ENCODE data around the gene BARD1.
"Not testable (repeated sequence)": the region's sequence is repeated elsewhere in the genome, so short reads cannot be mapped to it uniquely, and the experiment has no call there.

Gene BARD1

GRCh38 chr2:214753455-214753854 lies 56.0 kb downstream of the BARD1 start:
- no peak for DNase-seq

- DNase-seq, result no peak
Measured at GRCh38 chr2:214750529-214750928, 59.0 kb downstream of the BARD1 start.

GRCh38 chr2:214747992-214748391 lies 61.5 kb downstream of the BARD1 start:
- DNase-seq, result no peak

GRCh38 chr2:214742119-214742518 lies 67.4 kb downstream of the BARD1 start:
- DNase-seq, result no peak

- no peak for DNase-seq
Measured at GRCh38 chr2:214740867-214741395, 68.6 kb downstream of the BARD1 start.

GRCh38 chr2:214737188-214737587 lies 72.3 kb downstream of the BARD1 start:
- no peak for DNase-seq

GRCh38 chr2:214730800-214731407 lies 78.6 kb downstream of the BARD1 start:
- DNase-seq, result no peak

- no peak for DNase-seq
Measured at GRCh38 chr2:214730248-214730647, 79.2 kb downstream of the BARD1 start.

- DNase-seq, result no peak
Measured at GRCh38 chr2:214724741-214725140, 84.7 kb downstream of the BARD1 start.

- not testable (repeated sequence) for DNase-seq
Measured at GRCh38 chr2:214717837-214718236, 91.6 kb downstream of the BARD1 start.

- no peak for DNase-seq
Measured at GRCh38 chr2:214716811-214717560, 92.5 kb downstream of the BARD1 start.

- DNase-seq, result no peak
Measured at GRCh38 chr2:214715025-214715424, 94.5 kb downstream of the BARD1 start.

GRCh38 chr2:214713080-214713830 lies 96.2 kb downstream of the BARD1 start:
- no peak for DNase-seq

- DNase-seq, result no peak
Measured at GRCh38 chr2:214710729-214711128, 98.8 kb downstream of the BARD1 start.

GRCh38 chr2:214706986-214707385 lies 102.5 kb downstream of the BARD1 start:
- DNase-seq, result no peak

- no peak for DNase-seq
Measured at GRCh38 chr2:214699236-214699635, 110.2 kb downstream of the BARD1 start.

GRCh38 chr2:214696681-214697080 lies 112.8 kb downstream of the BARD1 start:
- DNase-seq, result no peak

GRCh38 chr2:214695789-214696188 lies 113.7 kb downstream of the BARD1 start:
- no peak for DNase-seq

- DNase-seq, result not testable (repeated sequence)
Measured at GRCh38 chr2:214683557-214683956, 125.9 kb downstream of the BARD1 start.

- no peak for DNase-seq
Measured at GRCh38 chr2:214679736-214680135, 129.7 kb downstream of the BARD1 start.

GRCh38 chr2:214676421-214677089 lies 132.9 kb downstream of the BARD1 start:
- no peak for DNase-seq
